BE2C (cell line): ENCODE results near the gene TAF4.

Experiments used
- DNase-seq: peaks from one replicate; pipeline ENCODE4 v3.0.0-alpha.2; 2020
- H3K27me3 ChIP-seq: fragments of 250-450 bp; sonication (Bioruptor Pico); 2 replicates; pipeline ENCODE4 v1.5.1; 2020; ENCODE audit warnings: mild to moderate bottlenecking
- H3K36me3 ChIP-seq: fragments of 250-450 bp; sonication (Bioruptor Pico); 2 replicates; pipeline ENCODE4 v1.5.1; 2020; ENCODE audit warnings: mild to moderate bottlenecking
- H3K4me1 ChIP-seq: fragments of 250-450 bp; sonication (Bioruptor Pico); 2 replicates; pipeline ENCODE4 v1.5.1; 2020
- H3K4me3 ChIP-seq: 2 replicates; pipeline ENCODE4 v1.5.1; 2011; ENCODE audit warnings: low read depth, low read length
- H3K9me3 ChIP-seq: fragments of 250-450 bp; sonication (Bioruptor Pico); 2 replicates; pipeline ENCODE4 v1.5.1; 2020
- TF ChIP-seq, protein P1 (sequence below): IDR thresholded peaks from 2 replicates; pipeline ENCODE4 v1.5.1; 2012; ENCODE audit warnings: mild to moderate bottlenecking, low read depth, low read length

The TAF4 gene

DNA sequence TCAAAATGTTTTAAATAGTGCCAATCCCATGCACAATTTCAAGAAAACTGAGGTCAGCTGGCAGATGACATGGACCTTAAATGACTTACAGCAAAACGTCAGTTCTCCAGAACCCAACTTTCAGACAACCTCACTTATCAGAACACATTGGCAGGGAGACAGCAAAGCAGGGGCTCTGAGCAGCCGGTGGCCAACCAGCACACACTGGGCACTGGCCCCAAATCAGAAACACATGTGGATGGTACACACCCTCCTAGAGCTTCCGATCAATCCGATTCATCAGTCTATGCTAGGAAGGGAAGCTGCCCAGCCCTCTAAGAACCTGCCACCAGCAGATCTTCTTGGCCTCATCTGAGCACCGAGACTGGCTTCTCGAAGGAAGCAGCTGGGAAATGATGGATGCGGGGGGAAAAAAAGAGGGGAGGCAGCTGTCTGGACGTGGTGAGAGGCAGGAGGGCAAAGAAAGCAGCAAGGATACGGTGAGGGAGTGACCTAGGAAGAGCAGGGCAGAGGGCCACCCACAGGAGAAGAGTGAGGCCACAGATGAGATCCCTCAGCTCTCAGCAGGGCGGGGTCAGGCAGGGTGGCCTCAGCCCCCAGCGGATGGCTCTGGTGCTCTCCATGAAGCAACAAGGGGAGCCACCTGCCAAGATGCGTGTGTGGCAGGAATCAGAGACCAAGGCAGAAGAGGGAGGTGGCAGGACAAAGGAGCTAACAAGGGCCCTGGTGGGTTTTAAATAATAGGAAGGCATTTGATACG is 32.9 kb downstream of the TAF4 start:
- Histone ChIP-seq H3K4me1 (no peaks in the 10 kb centered on the region), H3K4me3 (no peak overlapping the region), H3K9me3 (no peaks in the 10 kb centered on the region; the same call in 1 of the 2 replicates), H3K36me3 (no peaks in the 10 kb centered on the region; the same call in 1 of the 2 replicates), H3K27me3 (no peaks in the 10 kb centered on the region)
- no peak for DNase-seq
- TF ChIP-seq, protein P1, sequence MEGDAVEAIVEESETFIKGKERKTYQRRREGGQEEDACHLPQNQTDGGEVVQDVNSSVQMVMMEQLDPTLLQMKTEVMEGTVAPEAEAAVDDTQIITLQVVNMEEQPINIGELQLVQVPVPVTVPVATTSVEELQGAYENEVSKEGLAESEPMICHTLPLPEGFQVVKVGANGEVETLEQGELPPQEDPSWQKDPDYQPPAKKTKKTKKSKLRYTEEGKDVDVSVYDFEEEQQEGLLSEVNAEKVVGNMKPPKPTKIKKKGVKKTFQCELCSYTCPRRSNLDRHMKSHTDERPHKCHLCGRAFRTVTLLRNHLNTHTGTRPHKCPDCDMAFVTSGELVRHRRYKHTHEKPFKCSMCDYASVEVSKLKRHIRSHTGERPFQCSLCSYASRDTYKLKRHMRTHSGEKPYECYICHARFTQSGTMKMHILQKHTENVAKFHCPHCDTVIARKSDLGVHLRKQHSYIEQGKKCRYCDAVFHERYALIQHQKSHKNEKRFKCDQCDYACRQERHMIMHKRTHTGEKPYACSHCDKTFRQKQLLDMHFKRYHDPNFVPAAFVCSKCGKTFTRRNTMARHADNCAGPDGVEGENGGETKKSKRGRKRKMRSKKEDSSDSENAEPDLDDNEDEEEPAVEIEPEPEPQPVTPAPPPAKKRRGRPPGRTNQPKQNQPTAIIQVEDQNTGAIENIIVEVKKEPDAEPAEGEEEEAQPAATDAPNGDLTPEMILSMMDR = no peak

DNA sequence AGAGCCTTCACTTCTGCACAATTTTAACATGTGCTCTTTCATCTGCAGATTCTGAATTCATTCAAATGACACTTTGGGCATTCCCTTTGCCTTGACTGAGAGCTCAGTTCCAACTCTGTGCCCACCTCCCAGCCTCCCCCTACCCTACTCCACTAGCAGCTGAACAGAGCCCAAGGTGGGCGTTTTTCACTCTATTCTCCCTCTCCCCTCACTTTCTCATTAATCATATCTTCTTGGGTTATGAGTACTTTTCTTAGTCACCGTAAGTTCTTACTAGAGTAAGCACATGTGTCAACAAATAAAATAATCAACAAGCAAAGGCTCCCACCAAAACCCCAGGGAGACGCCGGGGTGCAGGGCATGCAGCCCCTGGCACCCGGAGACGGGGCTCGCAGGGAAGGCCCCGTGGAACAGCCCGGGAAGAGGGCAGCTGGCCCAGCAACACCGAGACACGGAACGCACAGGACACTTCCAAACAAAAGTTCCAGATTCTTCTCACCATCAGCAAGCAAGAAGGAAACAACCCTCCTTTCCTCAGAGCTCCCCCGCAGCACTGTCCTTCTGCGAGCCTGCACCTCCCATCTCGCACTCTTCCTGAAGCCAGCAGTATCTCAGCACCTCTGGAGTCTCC is 34.1 kb downstream of the TAF4 start:
- no peak overlapping the region for H3K4me3 ChIP-seq
- no peaks in the 10 kb centered on the region; the same call in 1 of the 2 replicates for H3K9me3 ChIP-seq
- DNase-seq = no peak
- H3K36me3 ChIP-seq = no peaks in the 10 kb centered on the region
- no peaks in the 10 kb centered on the region for H3K27me3 ChIP-seq
- H3K4me1 ChIP-seq = no peaks in the 10 kb centered on the region
- TF ChIP-seq, protein P1 = no peak

DNA sequence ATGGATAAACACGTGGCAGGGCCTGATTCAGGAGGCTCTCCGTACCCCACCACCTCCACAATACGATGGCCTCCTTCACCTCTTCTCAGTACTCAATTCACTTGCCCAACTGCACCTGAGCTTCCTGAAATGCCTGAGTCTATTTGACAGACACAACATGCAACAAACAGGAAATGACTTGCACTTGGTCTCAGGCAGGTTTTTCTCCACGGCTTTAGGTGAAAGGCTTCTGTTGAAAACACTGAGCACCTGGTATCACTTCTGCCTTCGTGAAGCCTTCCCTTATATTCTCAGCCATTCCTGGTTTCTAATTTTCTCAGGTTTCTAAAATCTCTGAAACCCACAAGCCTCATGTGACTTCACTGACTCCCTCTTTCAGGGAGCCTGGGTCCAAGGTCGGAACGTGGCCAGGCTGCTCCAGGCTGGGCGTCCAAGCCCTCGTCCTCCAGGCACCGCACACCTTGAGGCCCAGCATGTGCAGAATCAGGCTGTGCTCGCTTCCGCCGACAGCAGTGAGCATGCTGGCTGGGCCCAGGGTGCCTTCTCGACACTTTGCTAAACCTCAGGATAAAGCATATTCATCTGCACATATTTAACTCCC is 34.7 kb downstream of the TAF4 start:
- no peak for DNase-seq
- Histone ChIP-seq H3K36me3 (no peaks in the 10 kb centered on the region), H3K9me3 (no peaks in the 10 kb centered on the region; the same call in 1 of the 2 replicates), H3K27me3 (no peaks in the 10 kb centered on the region), H3K4me1 (peaks cover 2% of the 10 kb centered on the region; the same call in 1 of the 2 replicates), H3K4me3 (no peak overlapping the region)
- TF ChIP-seq, protein P1 = no peak

DNA sequence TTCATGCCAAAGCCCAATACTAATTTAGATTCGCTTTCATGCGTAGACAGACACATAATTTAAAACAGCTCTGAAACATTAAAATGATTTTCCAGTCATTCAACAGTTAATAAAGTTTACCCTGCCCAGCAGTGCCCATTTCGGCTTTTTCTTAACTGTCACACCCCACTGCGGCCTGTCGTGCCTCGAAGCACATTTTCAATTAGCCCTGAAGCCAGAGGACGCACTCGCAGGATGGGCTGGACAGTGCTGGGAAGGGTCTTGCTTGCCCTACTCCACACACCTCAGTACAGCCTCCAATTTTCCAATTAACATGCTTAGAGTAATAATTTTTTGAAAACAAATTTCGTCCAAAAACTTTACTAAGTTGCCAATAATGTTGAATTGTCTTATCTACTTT is 35.3 kb downstream of the TAF4 start:
- Histone ChIP-seq H3K36me3 (no peaks in the 10 kb centered on the region), H3K27me3 (no peaks in the 10 kb centered on the region), H3K4me3 (no peak overlapping the region), H3K9me3 (no peaks in the 10 kb centered on the region; the same call in 1 of the 2 replicates), H3K4me1 (peaks cover 7% of the 10 kb centered on the region)
- TF ChIP-seq, protein P1 = no peak
- no peak for DNase-seq

DNA sequence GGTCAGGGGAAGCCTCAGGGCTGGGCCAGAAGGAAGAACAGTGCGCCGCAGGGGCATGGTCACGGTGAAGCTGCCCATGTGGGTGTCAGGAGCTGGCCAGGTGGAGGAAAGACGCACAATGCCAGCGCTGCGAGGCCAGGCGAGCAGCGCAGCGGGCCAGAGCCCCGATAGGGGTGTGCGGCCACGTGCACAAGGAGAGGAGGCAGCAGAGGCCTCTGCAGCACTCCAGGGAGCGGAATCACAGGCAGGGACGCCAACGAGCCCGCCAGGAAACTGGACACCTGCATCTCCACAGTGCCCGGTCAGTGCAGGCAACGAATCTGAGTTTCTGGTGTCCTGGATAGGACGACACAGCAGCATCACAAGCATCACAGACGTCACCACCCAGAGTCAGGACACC is 35.7 kb downstream of the TAF4 start:
- H3K4me1 ChIP-seq = peaks cover 7% of the 10 kb centered on the region
- H3K27me3 ChIP-seq = no peaks in the 10 kb centered on the region
- TF ChIP-seq, protein P1 = no peak
- H3K9me3 ChIP-seq = no peaks in the 10 kb centered on the region; the same call in 1 of the 2 replicates
- no peak for DNase-seq
- no peaks in the 10 kb centered on the region for H3K36me3 ChIP-seq
- H3K4me3 ChIP-seq = no peak overlapping the region

DNA sequence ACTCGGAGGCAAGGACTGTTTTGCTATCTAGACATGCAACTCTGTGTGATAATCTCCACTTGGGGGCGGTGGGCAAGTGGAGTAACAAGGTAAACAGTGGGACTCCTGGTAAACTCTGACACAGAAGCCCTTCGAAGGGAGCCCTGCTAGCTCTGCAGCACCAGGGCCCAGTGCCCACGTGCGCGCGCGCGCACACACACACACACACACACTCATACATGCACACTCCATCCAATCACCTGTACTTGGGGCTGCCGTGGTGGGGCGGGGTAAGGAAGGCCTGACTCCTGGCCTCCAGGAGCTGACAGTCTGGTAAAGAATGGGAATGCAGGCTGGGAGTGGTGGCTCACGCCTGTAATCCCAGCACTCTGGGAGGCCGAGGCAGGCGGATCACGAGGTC is 36.4 kb downstream of the TAF4 start:
- Histone ChIP-seq H3K27me3 (no peaks in the 10 kb centered on the region), H3K4me1 (peaks cover 7% of the 10 kb centered on the region), H3K36me3 (no peaks in the 10 kb centered on the region), H3K9me3 (no peaks in the 10 kb centered on the region), H3K4me3 (no peak overlapping the region)
- no peak for DNase-seq
- TF ChIP-seq, protein P1 = no peak
